Endothelial cell of umbilical vein (primary cell): ENCODE results near the gene SSUH2. TPM values are rescaled to one million over a fixed set of nuclear protein-coding genes. Genes with fewer than 3 reads are reported as not detected.
"Not testable (repeated sequence)": the region's sequence is repeated elsewhere in the genome, so short reads cannot be mapped to it uniquely, and the experiment has no call there.

Source experiments
- BruUV-seq: library from RNA; stranded (reverse); fragments of 400-500 nt; replicated peaks from 2 replicates; lab custom pipeline; 2021; lab: Mats Ljungman, UMichigan
- CTCF ChIA-PET: fragments of 300-600, 350-600 bp; sonication (Branson Sonifier 250); formaldehyde crosslinking; loops from one replicate; lab custom pipeline; 2021; ENCODE audit warnings: antibody characterized with exemption, inconsistent platforms; lab: Charles Lee
- POLR2A ChIA-PET: fragments of 300-600, 350-600 bp; sonication (Branson Sonifier 250); formaldehyde crosslinking; loops from one replicate; lab custom pipeline; 2021; ENCODE audit warnings: antibody characterized with exemption, inconsistent platforms; lab: Charles Lee
- DNase-seq: peaks from one replicate; pipeline ENCODE4 v3.0.0-alpha.2; 2011; ENCODE audit warnings: low read depth, low spot score
- FAIRE-seq: peaks from 2 replicates; lab custom pipeline; 2011; peaks lifted over from hg19 to GRCh38; lab: Jason Lieb, UNC
- H2AFZ ChIP-seq: 2 replicates; pipeline ENCODE4 v1.6.0; 2012; ENCODE audit warnings: low read depth, low read length, control low read depth, inconsistent platforms
- H3K27ac ChIP-seq: 2 replicates; pipeline ENCODE4 v1.5.1; 2011; ENCODE audit warnings: low read depth, mild to moderate bottlenecking, control low read depth, low read length, moderate library complexity; ENCODE audit not compliant: insufficient read depth
- H3K27me3 ChIP-seq, 2 experiments: 2 replicates each; pipeline versions ENCODE4 v1.6.0 to v1.6.1; 2011; ENCODE audit warnings: low read length in 2 of 2, mixed read lengths in 1 of 2; ENCODE audit not compliant: control insufficient read depth in 2 of 2, insufficient read depth in 2 of 2
- H3K36me3 ChIP-seq, 2 experiments: 2 replicates in 1 of 2; 3 replicates in 1 of 2; pipeline ENCODE4 v1.5.1; 2011; ENCODE audit warnings: low read length in 2 of 2, mild to moderate bottlenecking in 1 of 2, moderate library complexity in 1 of 2; ENCODE audit not compliant: control insufficient read depth in 2 of 2, insufficient read depth in 2 of 2; ENCODE audit errors: extremely low read depth in 1 of 2
- H3K4me1 ChIP-seq: 3 replicates; pipeline ENCODE4 v1.5.1; 2011; ENCODE audit warnings: mild to moderate bottlenecking, low read length; ENCODE audit not compliant: control insufficient read depth, insufficient read depth; ENCODE audit errors: extremely low read depth
- H3K4me2 ChIP-seq: 2 replicates; pipeline ENCODE4 v1.6.1; 2011; ENCODE audit warnings: low read length, control low read depth, mixed read lengths; ENCODE audit not compliant: insufficient read depth
- H3K4me3 ChIP-seq, 3 experiments: fragments of 200-600 bp in 1 of 3; sonication (generic), shearing (Covaris generic) in 1 of 3; replicated peaks in 1 of 3; 2 replicates each; pipeline ENCODE4 v1.5.1; 2011 to 2016; ENCODE audit warnings: control low read depth in 3 of 3, low read length in 3 of 3, mild to moderate bottlenecking in 2 of 3, inconsistent platforms in 1 of 3, low read depth in 1 of 3, moderate library complexity in 1 of 3; ENCODE audit not compliant: insufficient read depth in 1 of 3
- H3K79me2 ChIP-seq: 2 replicates; pipeline ENCODE4 v1.6.0; 2012; ENCODE audit warnings: low read length, inconsistent platforms; ENCODE audit not compliant: control insufficient read depth, insufficient read depth
- H3K9ac ChIP-seq: replicated peaks from 2 replicates; pipeline ENCODE3; 2011; ENCODE audit warnings: low read length, control low read depth; ENCODE audit not compliant: insufficient read depth; ENCODE audit errors: extremely low read depth
- H3K9me1 ChIP-seq: replicated peaks from 3 replicates; pipeline ENCODE4 v1.6.0; 2011; ENCODE audit warnings: mild to moderate bottlenecking, low read length; ENCODE audit not compliant: control insufficient read depth, insufficient read depth; ENCODE audit errors: extremely low read depth
- H3K9me3 ChIP-seq: replicated peaks from 2 replicates; pipeline ENCODE4 v1.5.1; 2012; ENCODE audit warnings: low read length, inconsistent platforms; ENCODE audit not compliant: control insufficient read depth, insufficient read depth
- H4K20me1 ChIP-seq: replicated peaks from 2 replicates; pipeline ENCODE3; 2011; ENCODE audit warnings: mild to moderate bottlenecking, low read length; ENCODE audit not compliant: control insufficient read depth, insufficient read depth; ENCODE audit errors: extremely low read depth
- dilution Hi-C: fragments of 300-500 bp; cut with MboI; formaldehyde crosslinking; loops from one replicate; pipeline ENCODE4 v1.15.0; 2019; ENCODE audit warnings: low sequenced_read_pairs; ENCODE audit not compliant: extremely low pct_ligation_motif_present
- intact Hi-C: fragments of 100-400 bp; cut with micrococcal nuclease; formaldehyde crosslinking; loops from one replicate; pipeline ENCODE4 v1.10.0; 2022
- polyA plus RNA-seq, 4 experiments: library from polyadenylated mRNA; depleted of rRNA in 3 of 4; stranded (reverse) in 3 of 4; unstranded in 1 of 4; fragments of >200 nt; gene quantifications; 2 replicates each; pipeline versions ENCODE4 v1.2.1 to v1.2.3, GENCODE V29; 2011 to 2012; ENCODE audit warnings: missing spikeins in 1 of 4
- total RNA-seq: library from RNA; stranded (reverse); gene quantifications from 2 replicates; pipeline ENCODE4 v1.2.3, GENCODE V29; 2021

SSUH2 gene
- total and polyA plus RNA-seq, 2 donors (not counting 3 experiments of a cell fraction or from before 2014, with no cell fraction given) = 0.44 TPM; not detected in 1

- H3K9ac ChIP-seq, H3K27ac ChIP-seq, H4K20me1 ChIP-seq, BruUV-seq, H3K4me3 ChIP-seq, CTCF ChIA-PET, intact Hi-C loops, H2AFZ ChIP-seq, H3K9me3 ChIP-seq, dilution Hi-C loops, FAIRE-seq, H3K36me3 ChIP-seq, H3K79me2 ChIP-seq, DNase-seq, H3K4me1 ChIP-seq, POLR2A ChIA-PET, H3K9me1 ChIP-seq, H3K4me2 ChIP-seq, H3K27me3 ChIP-seq: not testable (repeated sequence)
These were observed 40.4 kb upstream of the SSUH2 start for GRCh38 chr3:8684992-8685391.

GRCh38 chr3:8682850-8683574 is 38.4 kb upstream of the SSUH2 start:
- H3K4me1 ChIP-seq, CTCF ChIA-PET, POLR2A ChIA-PET, H3K79me2 ChIP-seq, H3K9me3 ChIP-seq, DNase-seq, H3K4me3 ChIP-seq, H3K9me1 ChIP-seq, H4K20me1 ChIP-seq, H3K27me3 ChIP-seq, intact Hi-C loops, BruUV-seq, FAIRE-seq, H2AFZ ChIP-seq, H3K4me2 ChIP-seq, H3K36me3 ChIP-seq, H3K27ac ChIP-seq, dilution Hi-C loops, H3K9ac ChIP-seq: not testable (repeated sequence)

- POLR2A ChIA-PET, FAIRE-seq, BruUV-seq: not testable (repeated sequence)
These were observed 37.4 kb upstream of the SSUH2 start for GRCh38 chr3:8681881-8682538.

More at GRCh38 chr3:8681881-8682538, 37.4 kb upstream of the SSUH2 start:
- H3K9me3 ChIP-seq, H3K4me2 ChIP-seq, CTCF ChIA-PET, DNase-seq, H4K20me1 ChIP-seq, H3K4me1 ChIP-seq, H3K27me3 ChIP-seq, H3K79me2 ChIP-seq, H3K36me3 ChIP-seq, intact Hi-C loops, H3K9ac ChIP-seq, H2AFZ ChIP-seq, H3K4me3 ChIP-seq, dilution Hi-C loops, H3K27ac ChIP-seq, H3K9me1 ChIP-seq: not testable (repeated sequence)
